ENCODE measurements around the gene PSMD13. TPM values are rescaled to one million over a fixed set of nuclear protein-coding genes. Genes with fewer than 3 reads are reported as not detected.

Gene PSMD13
- total and polyA plus RNA-seq, 2 of the 13 experiments (the other 11 are each of a cell fraction or from before 2014, with no cell fraction given), result 83.0 to 117 TPM

- TF ChIP-seq, protein P1, sequence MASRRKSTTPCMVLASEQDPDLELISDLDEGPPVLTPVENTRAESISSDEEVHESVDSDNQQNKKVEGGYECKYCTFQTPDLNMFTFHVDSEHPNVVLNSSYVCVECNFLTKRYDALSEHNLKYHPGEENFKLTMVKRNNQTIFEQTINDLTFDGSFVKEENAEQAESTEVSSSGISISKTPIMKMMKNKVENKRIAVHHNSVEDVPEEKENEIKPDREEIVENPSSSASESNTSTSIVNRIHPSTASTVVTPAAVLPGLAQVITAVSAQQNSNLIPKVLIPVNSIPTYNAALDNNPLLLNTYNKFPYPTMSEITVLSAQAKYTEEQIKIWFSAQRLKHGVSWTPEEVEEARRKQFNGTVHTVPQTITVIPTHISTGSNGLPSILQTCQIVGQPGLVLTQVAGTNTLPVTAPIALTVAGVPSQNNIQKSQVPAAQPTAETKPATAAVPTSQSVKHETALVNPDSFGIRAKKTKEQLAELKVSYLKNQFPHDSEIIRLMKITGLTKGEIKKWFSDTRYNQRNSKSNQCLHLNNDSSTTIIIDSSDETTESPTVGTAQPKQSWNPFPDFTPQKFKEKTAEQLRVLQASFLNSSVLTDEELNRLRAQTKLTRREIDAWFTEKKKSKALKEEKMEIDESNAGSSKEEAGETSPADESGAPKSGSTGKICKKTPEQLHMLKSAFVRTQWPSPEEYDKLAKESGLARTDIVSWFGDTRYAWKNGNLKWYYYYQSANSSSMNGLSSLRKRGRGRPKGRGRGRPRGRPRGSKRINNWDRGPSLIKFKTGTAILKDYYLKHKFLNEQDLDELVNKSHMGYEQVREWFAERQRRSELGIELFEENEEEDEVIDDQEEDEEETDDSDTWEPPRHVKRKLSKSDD (CRISPR knock-in tag; IDR thresholded peaks at IDR 0.05; ENCODE audit: low read depth), result no peak
- TF ChIP-seq NCOR1 (IDR thresholded peaks at IDR 0.05; ENCODE audit: borderline replicate concordance, low read length) (no peak), E2F1 (CRISPR knock-in tag; IDR thresholded peaks at IDR 0.05) (no peak), FOXO4 (CRISPR knock-in tag; conservative IDR thresholded peaks at IDR 0.05) (no peak), TAF1 (CRISPR knock-in tag; IDR thresholded peaks at IDR 0.05) (peak; percentile 87), ZNF33B (CRISPR knock-in tag; IDR thresholded peaks at IDR 0.05) (no peak), PHF21A (CRISPR knock-in tag; IDR thresholded peaks at IDR 0.05) (0 out of 2 replicates have a peak, but pooled peaks have one; percentile 5), RBFOX2 (IDR thresholded peaks at IDR 0.05; ENCODE audit: low read depth, low read length) (peak; percentile 70), ZNF280D (CRISPR knock-in tag; IDR thresholded peaks at IDR 0.05) (0 out of 2 replicates have a peak, but pooled peaks have one; percentile 16), TRIM24 (CRISPR knock-in tag; IDR thresholded peaks at IDR 0.05) (no peak), RNF2 (conservative IDR thresholded peaks at IDR 0.05; ENCODE audit: low read depth) (no peak), ZSCAN25 (CRISPR knock-in tag; IDR thresholded peaks at IDR 0.05) (0 out of 2 replicates have a peak, but pooled peaks have one; percentile 10), KAT8 (CRISPR knock-in tag; IDR thresholded peaks at IDR 0.05) (no peak), FIP1L1 (IDR thresholded peaks at IDR 0.05; ENCODE audit: borderline replicate concordance, insufficient read depth, low read depth, low read length) (no peak), NFIC (IDR thresholded peaks at IDR 0.05; ENCODE audit: low read length) (no peak)
- TF ChIP-seq, protein P2, sequence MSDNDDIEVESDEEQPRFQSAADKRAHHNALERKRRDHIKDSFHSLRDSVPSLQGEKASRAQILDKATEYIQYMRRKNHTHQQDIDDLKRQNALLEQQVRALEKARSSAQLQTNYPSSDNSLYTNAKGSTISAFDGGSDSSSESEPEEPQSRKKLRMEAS (IDR thresholded peaks at IDR 0.05), result peak; percentile 41
- TF ChIP-seq, protein P3, sequence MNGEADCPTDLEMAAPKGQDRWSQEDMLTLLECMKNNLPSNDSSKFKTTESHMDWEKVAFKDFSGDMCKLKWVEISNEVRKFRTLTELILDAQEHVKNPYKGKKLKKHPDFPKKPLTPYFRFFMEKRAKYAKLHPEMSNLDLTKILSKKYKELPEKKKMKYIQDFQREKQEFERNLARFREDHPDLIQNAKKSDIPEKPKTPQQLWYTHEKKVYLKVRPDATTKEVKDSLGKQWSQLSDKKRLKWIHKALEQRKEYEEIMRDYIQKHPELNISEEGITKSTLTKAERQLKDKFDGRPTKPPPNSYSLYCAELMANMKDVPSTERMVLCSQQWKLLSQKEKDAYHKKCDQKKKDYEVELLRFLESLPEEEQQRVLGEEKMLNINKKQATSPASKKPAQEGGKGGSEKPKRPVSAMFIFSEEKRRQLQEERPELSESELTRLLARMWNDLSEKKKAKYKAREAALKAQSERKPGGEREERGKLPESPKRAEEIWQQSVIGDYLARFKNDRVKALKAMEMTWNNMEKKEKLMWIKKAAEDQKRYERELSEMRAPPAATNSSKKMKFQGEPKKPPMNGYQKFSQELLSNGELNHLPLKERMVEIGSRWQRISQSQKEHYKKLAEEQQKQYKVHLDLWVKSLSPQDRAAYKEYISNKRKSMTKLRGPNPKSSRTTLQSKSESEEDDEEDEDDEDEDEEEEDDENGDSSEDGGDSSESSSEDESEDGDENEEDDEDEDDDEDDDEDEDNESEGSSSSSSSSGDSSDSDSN (CRISPR knock-in tag; IDR thresholded peaks at IDR 0.05), result peak; percentile 89
Observed at GRCh38 chr11:235997-236773, 591 bp upstream of the PSMD13 start, which contains the start of gene SIRT3 (continued).

Data from HepG2 (cell line).